K562 (cell line): ENCODE data around the gene A1BG. TPM values are rescaled to one million over a fixed set of nuclear protein-coding genes. Genes with fewer than 3 reads are reported as not detected.

Experiments used
- CBX5 ChIP-seq: IDR thresholded peaks from 2 replicates; pipeline ENCODE4 v1.6.1; 2014; ENCODE audit warnings: low read depth, borderline replicate concordance
- CBX8 ChIP-seq: fragments of 200-600 bp; sonication (generic); IDR thresholded peaks from 2 replicates; pipeline ENCODE4 v1.6.1; 2012; ENCODE audit warnings: borderline replicate concordance, mixed run types, low read depth, mild to moderate bottlenecking, moderate library complexity, mixed read lengths, low read length, control low read depth, inconsistent platforms; ENCODE audit not compliant: poor library complexity, severe bottlenecking; ENCODE audit errors: extremely low read depth
- COPS2 ChIP-seq: fragments of 450-650 bp; conservative IDR thresholded peaks from 2 replicates; pipeline ENCODE4 v1.6.1; 2016; ENCODE audit warnings: mild to moderate bottlenecking, moderate library complexity
- EP400 ChIP-seq: fragments of 450-650 bp; IDR thresholded peaks from 2 replicates; pipeline ENCODE4 v1.6.1; 2017; ENCODE audit warnings: antibody characterized with exemption, mild to moderate bottlenecking, moderate library complexity
- ESRRA ChIP-seq: fragments of 450-650 bp; IDR thresholded peaks from 2 replicates; pipeline ENCODE4 v1.6.1; 2014; ENCODE audit warnings: low read depth, mild to moderate bottlenecking, moderate library complexity, borderline replicate concordance
- ETV6 ChIP-seq, 3 experiments: fragments of 150-350 bp in 1 of 3; sonication (generic) in 1 of 3; formaldehyde crosslinking in 1 of 3; IDR thresholded peaks; 2 replicates each; pipeline versions ENCODE4 v1.6.1 to v1.8.0; 2014 to 2022; ENCODE audit warnings: borderline replicate concordance in 2 of 3, low read depth in 2 of 3, antibody characterized with exemption in 1 of 3, low read length in 1 of 3, mild to moderate bottlenecking in 1 of 3, missing genetic modification reagents in 1 of 3
- GTF2A2 ChIP-seq: IDR thresholded peaks from 2 replicates; pipeline ENCODE4 v1.6.1; 2016; ENCODE audit warnings: mild to moderate bottlenecking, missing genetic modification characterization, missing compliant biosample characterization
- HDAC1 ChIP-seq, 2 experiments: fragments of 450-650 bp; IDR thresholded peaks; 2 replicates each; pipeline ENCODE4 v1.6.1; 2016 to 2017; ENCODE audit warnings: inconsistent platforms in 1 of 2, mild to moderate bottlenecking in 1 of 2, moderate library complexity in 1 of 2
- MEF2D ChIP-seq: conservative IDR thresholded peaks from 2 replicates; pipeline ENCODE4 v1.6.1; 2016; ENCODE audit warnings: low read depth, missing genetic modification characterization, missing compliant biosample characterization
- NCOR1 ChIP-seq: fragments of 450-650 bp; IDR thresholded peaks from 2 replicates; pipeline ENCODE4 v1.6.1; 2016; ENCODE audit warnings: mild to moderate bottlenecking, moderate library complexity
- NEUROD1 ChIP-seq: fragments of 150-350 bp; IDR thresholded peaks from 2 replicates; pipeline ENCODE4 v1.6.1; 2014; ENCODE audit warnings: borderline replicate concordance, low read length, low read depth; ENCODE audit not compliant: partially characterized antibody
- NFRKB ChIP-seq: fragments of 450-650 bp; IDR thresholded peaks from 2 replicates; pipeline ENCODE4 v1.6.1; 2016; ENCODE audit warnings: low read depth
- OTX1 ChIP-seq: fragments of 450-650 bp; formaldehyde crosslinking; IDR thresholded peaks from 2 replicates; pipeline ENCODE4 v1.4.0; 2022; ENCODE audit warnings: mild to moderate bottlenecking
- PBX2 ChIP-seq, 2 experiments: IDR thresholded peaks in 1 of 2; conservative IDR thresholded peaks in 1 of 2; 2 replicates each; pipeline ENCODE4 v1.6.1; 2016; ENCODE audit warnings: low read depth in 2 of 2, mild to moderate bottlenecking in 1 of 2, missing compliant biosample characterization in 1 of 2, missing genetic modification characterization in 1 of 2, moderate library complexity in 1 of 2
- PPARD ChIP-seq: fragments of 250-450 bp; sonication (Bioruptor Pico); IDR thresholded peaks from 2 replicates; pipeline ENCODE4 v1.8.0; 2022; ENCODE audit warnings: inconsistent platforms, mild to moderate bottlenecking, moderate library complexity
- SMAD2 ChIP-seq: fragments of 150-350 bp; IDR thresholded peaks from 2 replicates; pipeline ENCODE4 v1.6.1; 2014; ENCODE audit warnings: low read depth, mild to moderate bottlenecking, low read length
- SRF ChIP-seq, 2 experiments: fragments of 250-450, 450-650 bp in 1 of 2; sonication (Bioruptor Pico) in 1 of 2; sonication (generic) in 1 of 2; formaldehyde crosslinking; IDR thresholded peaks; 2 replicates each; pipeline versions ENCODE4 v1.5.0 to v1.5.1; 2020 to 2022; ENCODE audit warnings: mild to moderate bottlenecking in 1 of 2, missing genetic modification reagents in 1 of 2
- TEAD2 ChIP-seq: fragments of 450-650 bp; IDR thresholded peaks from 2 replicates; pipeline ENCODE4 v1.6.1; 2016; ENCODE audit warnings: missing genetic modification characterization, control low read depth, missing compliant biosample characterization
- THAP7 ChIP-seq: fragments of 250-450 bp; sonication (Bioruptor Pico); IDR thresholded peaks from 2 replicates; pipeline ENCODE4 v1.5.0; 2021
- ZC3H8 ChIP-seq: fragments of 450-650 bp; IDR thresholded peaks from 2 replicates; pipeline ENCODE4 v1.6.1; 2017
- ZFX ChIP-seq: sonication (generic); formaldehyde crosslinking; IDR thresholded peaks from 2 replicates; pipeline ENCODE4 v1.8.0; 2022; ENCODE audit warnings: mild to moderate bottlenecking, missing genetic modification reagents, moderate library complexity
- polyA plus RNA-seq, 8 experiments: library from polyadenylated mRNA; depleted of rRNA in 4 of 8; stranded (reverse) in 5 of 8; unstranded in 3 of 8; fragments of >200 nt; fragmentation: Nextera tagmentation in 2 of 8; fragmentation: Illumina TruSeq in 1 of 8; extraction: Ambion mirVana in 2 of 8; extraction: Trizol in 1 of 8; gene quantifications; 2 replicates each; pipeline versions ENCODE4 v1.2.1 to v1.2.3, GENCODE V29; 2011 to 2014; ENCODE audit warnings: inconsistent platforms in 1 of 8, missing spikeins in 1 of 8
- total RNA-seq, 7 experiments: library from RNA; depleted of rRNA in 6 of 7; stranded (reverse); fragments of >200 nt in 6 of 7; fragmentation: Illumina TruSeq in 2 of 7; extraction: Trizol in 2 of 7; gene quantifications; 2 replicates each; pipeline versions ENCODE4 v1.2.1 to v1.2.3, GENCODE V29; 2011 to 2021; ENCODE audit warnings: low replicate concordance in 1 of 7
- TF ChIP-seq, protein P1 (sequence below): sonication (generic); formaldehyde crosslinking; IDR thresholded peaks from 2 replicates; pipeline ENCODE4 v1.8.0; 2022; ENCODE audit warnings: mild to moderate bottlenecking, missing genetic modification reagents
- TF ChIP-seq, protein P2 (sequence below): fragments of 450-650 bp; IDR thresholded peaks from 2 replicates; pipeline ENCODE4 v1.6.1; 2016; ENCODE audit warnings: antibody characterized with exemption

A1BG gene
- total and polyA plus RNA-seq, 9 of the 15 experiments (the other 6 are each of a cell fraction or from before 2014, with no cell fraction given), result 0.10 to 19.8 (median 2.6) TPM

GRCh38 chr19:58361900-58362271 lies 8.6 kb upstream of the A1BG start (continued):
- TF ChIP-seq NEUROD1 (no peak), MEF2D (tag) (no peak), TEAD2 (tag) (no peak), SRF (CRISPR knock-in tag; IDR thresholded peaks at IDR 0.05) (no peak), HDAC1 (IDR thresholded peaks at IDR 0.05) (no peak), ZFX (CRISPR knock-in tag) (no peak), CBX8 (no peak), NFRKB (no peak), PPARD (CRISPR knock-in tag) (no peak), SMAD2 (no peak), ESRRA (no peak), COPS2 (no peak), OTX1 (peak; percentile 55; the same call in 1 of the 2 replicates), NCOR1 (no peak; the same call in 1 of the 2 replicates), ETV6 (IDR thresholded peaks at IDR 0.05; ENCODE audit: borderline replicate concordance in 1 of 2, low read depth in 2 of 2, low read length in 1 of 2) (no peak), ETV6 (CRISPR knock-in tag; IDR thresholded peaks at IDR 0.05; ENCODE audit: borderline replicate concordance) (no peak), ZC3H8 (no peak), GTF2A2 (peak; percentile 59), PBX2 (CRISPR knock-in tag; IDR thresholded peaks at IDR 0.05; ENCODE audit: low read depth) (no peak), PBX2 (tag; conservative IDR thresholded peaks at IDR 0.05; ENCODE audit: low read depth) (no peak), CBX5 (0 out of 2 replicates have a peak, but pooled peaks have one; percentile 7), EP400 (no peak), THAP7 (no peak)
- TF ChIP-seq, protein P1, sequence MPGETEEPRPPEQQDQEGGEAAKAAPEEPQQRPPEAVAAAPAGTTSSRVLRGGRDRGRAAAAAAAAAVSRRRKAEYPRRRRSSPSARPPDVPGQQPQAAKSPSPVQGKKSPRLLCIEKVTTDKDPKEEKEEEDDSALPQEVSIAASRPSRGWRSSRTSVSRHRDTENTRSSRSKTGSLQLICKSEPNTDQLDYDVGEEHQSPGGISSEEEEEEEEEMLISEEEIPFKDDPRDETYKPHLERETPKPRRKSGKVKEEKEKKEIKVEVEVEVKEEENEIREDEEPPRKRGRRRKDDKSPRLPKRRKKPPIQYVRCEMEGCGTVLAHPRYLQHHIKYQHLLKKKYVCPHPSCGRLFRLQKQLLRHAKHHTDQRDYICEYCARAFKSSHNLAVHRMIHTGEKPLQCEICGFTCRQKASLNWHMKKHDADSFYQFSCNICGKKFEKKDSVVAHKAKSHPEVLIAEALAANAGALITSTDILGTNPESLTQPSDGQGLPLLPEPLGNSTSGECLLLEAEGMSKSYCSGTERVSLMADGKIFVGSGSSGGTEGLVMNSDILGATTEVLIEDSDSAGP (CRISPR knock-in tag), result 0 out of 2 replicates have a peak, but pooled peaks have one; percentile 50
- TF ChIP-seq, protein P2, sequence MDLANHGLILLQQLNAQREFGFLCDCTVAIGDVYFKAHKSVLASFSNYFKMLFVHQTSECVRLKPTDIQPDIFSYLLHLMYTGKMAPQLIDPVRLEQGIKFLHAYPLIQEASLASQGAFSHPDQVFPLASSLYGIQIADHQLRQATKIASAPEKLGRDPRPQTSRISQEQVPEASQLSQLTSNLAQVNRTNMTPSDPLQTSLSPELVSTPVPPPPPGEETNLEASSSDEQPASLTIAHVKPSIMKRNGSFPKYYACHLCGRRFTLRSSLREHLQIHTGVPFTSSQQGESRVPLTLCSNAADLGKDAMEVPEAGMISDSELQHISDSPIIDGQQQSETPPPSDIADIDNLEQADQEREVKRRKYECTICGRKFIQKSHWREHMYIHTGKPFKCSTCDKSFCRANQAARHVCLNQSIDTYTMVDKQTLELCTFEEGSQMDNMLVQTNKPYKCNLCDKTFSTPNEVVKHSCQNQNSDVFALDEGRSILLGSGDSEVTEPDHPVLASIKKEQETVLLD, result peak; percentile 67; the same call in 1 of the 2 replicates
